Epidermal melanocyte (primary cell): ENCODE measurements around the gene MYNN.
A peak's percentile ranks its signal among the peaks of the same experiment; 100 is the strongest.
"Not testable (repeated sequence)": the region's sequence is repeated elsewhere in the genome, so short reads cannot be mapped to it uniquely, and the experiment has no call there.

ENCODE experiments used
- DNase-seq: peaks from one replicate; pipeline ENCODE4 v3.0.0; 2011; ENCODE audit warnings: low spot score; ENCODE audit not compliant: insufficient read length

MYNN gene

DNA sequence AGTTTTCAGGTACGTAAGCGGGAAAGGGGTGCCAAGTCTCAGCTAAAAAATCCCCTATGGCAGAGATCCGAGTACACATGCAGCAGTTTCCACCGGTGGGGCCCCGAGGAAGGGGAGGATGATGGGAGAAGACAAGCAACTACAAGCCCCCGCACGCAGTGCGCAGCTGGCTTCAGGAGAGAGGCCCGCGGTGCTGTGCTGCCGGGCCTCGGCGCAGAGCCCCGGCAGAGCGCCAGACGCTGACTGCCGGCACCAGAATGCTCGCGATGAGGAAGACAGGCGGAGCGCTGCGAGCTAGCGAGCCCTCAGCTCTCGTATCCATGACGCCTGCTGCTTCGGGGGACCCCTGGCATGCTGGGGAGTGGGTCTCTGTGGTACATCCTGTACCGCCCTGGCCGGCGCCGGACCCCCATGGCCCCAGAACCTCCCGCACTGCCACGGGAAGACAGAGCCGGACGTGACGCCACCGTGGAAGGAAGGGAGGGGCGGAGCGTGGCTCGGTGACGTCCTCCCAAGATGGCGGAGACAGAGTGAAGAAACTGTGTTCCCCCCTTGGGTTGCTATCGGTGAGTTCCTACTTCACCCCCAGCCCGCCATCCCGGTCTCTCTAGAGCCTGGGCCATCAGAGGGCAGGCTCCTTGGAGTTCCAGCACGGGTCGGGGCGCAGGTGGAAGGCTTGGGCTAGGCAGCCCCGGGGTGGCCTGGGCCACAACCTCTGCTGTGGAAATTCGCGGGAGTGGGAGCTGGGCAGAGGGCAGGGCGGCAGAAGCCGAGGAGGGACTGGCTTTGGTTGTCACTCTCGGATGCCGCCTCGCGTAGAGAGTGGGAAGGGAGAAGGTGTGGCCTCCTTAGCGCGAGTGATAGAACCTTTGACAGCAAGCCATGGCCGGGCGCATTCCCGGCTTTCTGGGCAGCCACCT, at the start of gene MYNN:
MYNN (plus strand) TSS at position 500 of the 920 bp plus-strand sequence. CDS start 900 bp downstream, outside the sequence.
- DNase-seq = peak; percentile 52

GRCh38 chr3:169731857-169732256, 41.3 kb upstream of the MYNN start:
- DNase-seq = not testable (repeated sequence)

DNA sequence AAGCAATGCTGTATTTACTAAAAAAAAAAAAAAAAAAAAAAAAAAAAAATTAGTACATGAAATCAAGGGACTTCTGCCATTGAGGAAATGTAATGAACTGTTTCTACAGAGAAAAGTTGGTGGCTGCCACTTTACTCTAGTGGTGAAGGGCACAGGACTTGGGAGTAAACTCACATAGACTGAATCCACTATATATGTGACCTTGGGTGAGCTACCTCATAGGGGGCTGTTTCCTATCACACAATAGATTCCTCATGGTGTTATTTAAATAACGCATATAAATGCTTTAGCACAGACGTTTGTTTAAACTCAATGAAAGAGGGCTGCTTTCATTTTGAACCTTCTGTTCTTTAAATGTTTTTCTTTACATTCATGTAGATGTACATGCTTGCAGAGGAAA, 34.1 kb upstream of the MYNN start:
- no peak for DNase-seq

- DNase-seq = no peak
Measured at GRCh38 chr3:169744366-169745054, 28.7 kb upstream of the MYNN start.

DNA sequence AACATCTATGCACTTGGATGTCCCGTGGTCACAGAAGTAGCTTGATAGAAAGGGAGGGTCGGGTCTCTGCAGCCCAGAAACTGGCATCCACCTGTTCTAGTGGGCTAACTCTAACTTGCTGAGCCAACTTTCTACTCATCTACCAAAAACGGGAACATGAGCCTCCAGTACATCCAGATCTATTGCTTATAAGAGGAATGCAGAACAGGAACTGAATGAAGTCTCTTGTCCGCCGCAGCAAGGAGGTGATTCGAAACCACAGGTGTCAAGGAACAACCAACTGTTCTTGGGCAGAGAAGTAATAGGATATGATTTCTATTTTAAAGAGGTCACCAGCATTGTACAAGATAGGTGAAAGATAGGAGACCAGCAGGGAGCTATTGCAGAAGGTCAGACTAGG, 26.3 kb upstream of the MYNN start:
- no peak for DNase-seq

- DNase-seq = no peak
Measured at GRCh38 chr3:169748670-169749069, 24.5 kb upstream of the MYNN start.

- no peak for DNase-seq
Measured at GRCh38 chr3:169750665-169751064, 22.5 kb upstream of the MYNN start.

DNA sequence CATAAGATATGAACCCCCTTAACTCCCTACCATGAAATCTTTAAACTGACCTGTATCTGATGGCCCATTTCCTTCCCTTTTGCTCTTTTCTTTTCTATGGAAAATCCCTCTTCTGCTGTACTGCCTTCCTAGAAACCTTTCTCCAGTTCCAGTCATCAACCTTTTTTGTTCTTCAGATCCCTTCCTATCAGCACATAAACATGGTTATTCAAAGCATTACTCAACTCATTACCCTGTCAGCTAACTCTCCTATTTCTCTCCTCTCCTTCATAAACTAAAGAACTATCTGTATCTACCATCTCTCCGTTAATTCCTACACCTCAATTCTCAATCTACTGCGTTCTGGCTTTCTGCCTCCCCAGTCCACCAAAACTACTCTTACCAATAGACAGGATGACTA, 21.3 kb upstream of the MYNN start:
- DNase-seq = no peak

GRCh38 chr3:169754711-169755110, 18.5 kb upstream of the MYNN start:
- no peak for DNase-seq

- no peak for DNase-seq
Measured at GRCh38 chr3:169755488-169755887, 17.7 kb upstream of the MYNN start.

DNA sequence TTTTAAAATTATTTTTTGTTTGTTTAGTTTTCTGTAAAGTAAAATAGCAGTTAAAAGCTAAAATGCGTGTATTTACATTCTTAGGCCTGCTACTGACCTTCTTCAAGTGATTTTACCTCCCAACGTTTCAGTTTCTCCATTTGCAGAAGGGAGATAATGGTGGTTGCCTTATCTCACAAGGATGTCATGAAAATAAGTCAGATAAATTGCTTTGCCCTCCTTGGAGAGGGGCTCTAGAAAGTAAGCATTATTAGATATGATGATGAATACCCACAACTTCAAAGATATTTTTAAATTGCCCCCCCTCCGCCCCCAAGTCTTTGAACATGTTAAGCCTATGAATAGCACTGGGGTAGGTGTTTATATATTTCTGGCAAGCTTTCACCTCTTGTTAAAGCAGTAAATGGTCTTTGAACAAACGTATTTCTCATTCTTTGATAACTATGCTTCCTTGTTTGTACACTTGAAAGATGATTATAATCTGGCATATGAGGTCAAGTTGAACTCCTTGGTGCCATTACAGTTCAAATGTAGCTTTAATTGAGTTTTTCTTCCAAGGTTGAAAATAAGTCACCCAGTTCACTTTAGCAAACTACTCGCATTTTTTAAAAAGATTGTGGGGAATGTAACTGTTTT, 14.7 kb upstream of the MYNN start:
- no peak for DNase-seq

GRCh38 chr3:169759256-169759655, 13.9 kb upstream of the MYNN start:
- no peak for DNase-seq

DNA sequence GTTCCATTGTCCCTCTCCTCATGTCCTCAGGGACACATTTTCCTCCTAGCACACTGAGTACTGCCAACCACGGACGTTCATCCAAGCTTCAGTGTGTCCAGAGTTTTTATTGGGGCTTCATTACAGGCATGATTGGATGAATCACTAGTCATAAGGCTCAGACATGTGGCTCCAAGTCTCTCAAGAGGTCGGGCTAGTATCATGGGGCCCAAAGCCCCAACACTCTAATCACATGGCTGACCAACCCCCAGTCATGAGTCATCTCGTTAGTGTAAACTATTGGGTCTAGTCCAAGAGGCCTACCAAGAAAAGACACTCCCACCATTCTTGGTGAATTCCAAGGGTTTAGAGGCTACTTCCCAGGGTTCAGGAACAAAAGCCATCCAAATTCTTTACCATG, 12.7 kb upstream of the MYNN start:
- no peak for DNase-seq

DNA sequence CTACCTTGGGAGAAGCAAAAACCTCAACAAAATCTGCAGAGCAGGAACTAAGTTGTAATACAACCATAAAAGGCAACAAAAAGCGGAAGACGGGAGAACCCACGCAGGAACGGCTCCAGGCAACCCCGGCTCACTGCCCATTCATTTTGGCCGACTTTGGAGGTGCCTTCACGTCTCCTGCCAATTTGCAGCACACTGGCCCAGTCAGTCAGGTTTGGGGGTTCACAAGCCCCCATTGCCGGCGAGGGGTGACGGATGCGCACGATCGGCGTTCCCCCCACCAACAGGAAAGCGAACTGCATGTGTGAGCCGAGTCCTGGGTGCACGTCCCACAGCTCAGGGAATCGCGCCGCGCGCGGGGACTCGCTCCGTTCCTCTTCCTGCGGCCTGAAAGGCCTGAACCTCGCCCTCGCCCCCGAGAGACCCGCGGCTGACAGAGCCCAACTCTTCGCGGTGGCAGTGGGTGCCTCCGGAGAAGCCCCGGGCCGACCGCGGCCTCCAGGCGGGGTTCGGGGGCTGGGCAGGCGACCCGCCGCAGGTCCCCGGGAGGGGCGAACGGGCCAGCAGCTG, 8.8 kb upstream of the MYNN start:
- no peak for DNase-seq

GRCh38 chr3:169764882-169765612, 8.1 kb upstream of the MYNN start, which contains the start of gene TERC:
TERC (minus strand) TSS chr3:169765060.
- peak; percentile 82 for DNase-seq

DNA sequence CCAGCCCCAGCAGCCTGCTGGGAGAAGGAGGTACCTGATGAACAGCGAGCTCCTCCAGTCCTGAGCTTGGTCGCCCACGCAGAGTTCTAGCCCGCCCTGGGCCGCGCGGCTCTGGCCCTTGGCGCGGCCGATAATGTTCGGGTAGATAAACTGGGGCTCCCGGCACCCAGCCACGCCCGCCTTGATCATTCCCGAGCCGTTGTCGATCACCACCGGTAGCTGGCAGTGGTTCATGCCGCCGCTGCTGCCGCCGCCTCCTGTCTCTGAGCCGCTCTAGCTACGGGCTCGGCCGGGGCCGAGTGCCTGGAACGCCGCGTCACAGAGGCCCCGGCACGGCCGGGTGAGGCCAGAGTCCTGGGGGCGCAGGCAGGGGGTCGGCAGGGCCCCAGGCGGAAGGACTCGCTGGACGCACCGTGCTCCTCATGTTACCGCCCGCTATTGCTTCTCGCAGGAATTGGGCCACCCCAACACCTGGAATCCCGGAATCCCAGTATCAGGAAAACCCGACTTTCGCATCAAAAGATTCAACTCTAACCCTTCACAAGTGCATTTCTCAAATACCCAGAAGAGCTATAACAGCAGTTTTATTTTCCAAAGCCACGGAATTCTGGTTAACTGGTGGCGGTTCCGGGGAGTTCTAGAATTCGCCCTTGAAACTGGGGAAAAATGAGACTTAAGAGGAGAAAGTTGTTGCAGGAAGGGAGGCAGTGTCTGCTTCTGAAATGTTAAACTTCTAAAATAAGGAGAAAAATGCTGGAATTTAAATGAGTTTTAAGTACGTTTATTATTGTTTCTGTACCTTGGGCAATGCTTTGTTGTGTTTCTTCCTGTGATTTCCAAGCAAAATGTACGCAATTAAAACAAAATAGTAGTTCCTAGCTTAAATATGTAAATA, 3.7 kb upstream of the MYNN start, which contains the start of gene ACTRT3:
ACTRT3 (minus strand) TSS at position 275 of the 895 bp plus-strand sequence; CDS start at position 234, 41 bp downstream.
- DNase-seq = no peak

DNA sequence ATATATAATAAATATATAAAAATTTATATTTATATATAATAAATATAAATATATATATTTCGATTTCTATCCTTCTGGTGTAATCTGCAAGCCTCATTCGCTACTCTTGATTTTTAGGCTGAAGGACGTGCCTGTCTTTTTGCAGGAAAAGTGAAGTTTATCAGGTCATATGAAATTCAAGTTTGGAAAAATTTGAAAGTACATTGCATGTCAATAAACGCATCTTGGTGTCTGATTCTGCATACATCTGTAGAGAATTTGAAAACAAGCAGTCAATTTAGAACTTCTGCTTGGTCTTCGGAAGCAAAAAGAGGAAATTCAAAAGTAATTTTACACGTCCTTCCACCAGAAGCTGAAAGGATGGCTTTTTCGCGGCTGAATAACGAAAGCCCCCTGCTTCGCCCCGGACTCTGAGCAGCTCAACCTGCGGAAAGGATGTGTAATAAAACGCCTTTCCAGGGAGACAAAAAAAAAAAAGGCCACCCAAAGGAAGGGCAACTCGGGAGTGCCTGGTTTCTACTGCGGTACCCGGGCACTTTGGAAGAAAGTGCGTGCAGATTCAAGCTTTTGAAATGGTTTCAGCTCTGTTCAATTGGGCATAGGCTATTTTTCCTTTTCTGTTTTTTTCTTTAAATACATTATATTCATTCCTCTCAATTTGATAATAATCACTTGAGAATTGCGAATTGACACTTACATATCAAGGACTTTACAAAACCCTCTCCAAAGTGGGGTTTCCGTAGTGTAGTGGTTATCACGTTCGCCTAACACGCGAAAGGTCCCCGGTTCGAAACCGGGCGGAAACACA, 1.5 kb upstream of the MYNN start:
- DNase-seq = no peak

DNA sequence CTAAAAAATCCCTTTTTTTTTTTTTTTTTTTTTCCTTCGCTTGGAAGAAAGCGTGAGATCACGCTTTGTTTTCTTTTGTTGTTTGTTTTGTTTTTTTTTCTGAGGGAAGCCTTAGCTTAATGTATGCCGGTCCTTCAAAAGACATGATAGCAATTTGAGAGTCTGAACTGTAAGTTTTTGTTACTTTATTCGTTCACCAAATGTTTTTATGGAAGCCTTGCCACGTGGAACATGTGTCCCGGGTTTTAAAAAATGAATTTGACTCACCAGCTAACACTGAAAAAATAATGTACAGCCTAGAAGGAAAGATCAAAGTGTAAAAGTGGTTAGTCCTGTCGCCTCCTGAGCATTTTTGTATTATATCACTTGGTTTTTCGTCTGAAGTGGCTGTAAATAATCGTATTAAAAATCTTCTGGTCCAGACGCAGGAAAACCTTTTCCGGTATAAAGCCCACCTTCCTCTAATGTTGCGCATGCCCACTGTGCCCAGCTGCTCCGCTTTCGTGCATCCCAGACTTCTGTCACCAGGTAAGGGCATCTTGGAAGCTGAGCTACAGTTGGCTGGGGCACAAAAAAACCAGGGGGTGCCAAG, 795 bp upstream of the MYNN start:
- DNase-seq = no peak

DNA sequence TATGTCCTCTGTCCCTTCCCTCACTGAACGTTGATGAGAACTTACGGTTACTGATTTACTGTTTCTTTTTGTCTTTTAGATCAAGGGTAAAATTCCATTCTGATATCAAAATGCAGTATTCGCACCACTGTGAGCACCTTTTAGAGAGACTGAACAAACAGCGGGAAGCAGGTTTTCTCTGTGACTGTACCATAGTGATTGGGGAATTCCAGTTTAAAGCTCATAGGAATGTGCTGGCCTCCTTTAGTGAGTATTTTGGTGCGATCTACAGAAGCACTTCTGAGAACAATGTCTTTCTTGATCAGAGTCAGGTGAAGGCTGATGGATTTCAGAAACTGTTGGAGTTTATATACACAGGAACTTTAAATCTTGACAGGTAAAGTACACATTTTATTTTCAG, 990 bp downstream of the MYNN start:
- DNase-seq = no peak
